NCI-H748 treated with DMSO at 0.1 percent for 48 hours (cell line): ENCODE results near the gene PKMYT1.
"Not testable (repeated sequence)": the region's sequence is repeated elsewhere in the genome, so short reads cannot be mapped to it uniquely, and the experiment has no call there.

ENCODE experiments used
- DNase-seq: peaks from one replicate; lab custom pipeline; 2025; lab: John Stamatoyannopoulos, UW

PKMYT1 gene

DNA sequence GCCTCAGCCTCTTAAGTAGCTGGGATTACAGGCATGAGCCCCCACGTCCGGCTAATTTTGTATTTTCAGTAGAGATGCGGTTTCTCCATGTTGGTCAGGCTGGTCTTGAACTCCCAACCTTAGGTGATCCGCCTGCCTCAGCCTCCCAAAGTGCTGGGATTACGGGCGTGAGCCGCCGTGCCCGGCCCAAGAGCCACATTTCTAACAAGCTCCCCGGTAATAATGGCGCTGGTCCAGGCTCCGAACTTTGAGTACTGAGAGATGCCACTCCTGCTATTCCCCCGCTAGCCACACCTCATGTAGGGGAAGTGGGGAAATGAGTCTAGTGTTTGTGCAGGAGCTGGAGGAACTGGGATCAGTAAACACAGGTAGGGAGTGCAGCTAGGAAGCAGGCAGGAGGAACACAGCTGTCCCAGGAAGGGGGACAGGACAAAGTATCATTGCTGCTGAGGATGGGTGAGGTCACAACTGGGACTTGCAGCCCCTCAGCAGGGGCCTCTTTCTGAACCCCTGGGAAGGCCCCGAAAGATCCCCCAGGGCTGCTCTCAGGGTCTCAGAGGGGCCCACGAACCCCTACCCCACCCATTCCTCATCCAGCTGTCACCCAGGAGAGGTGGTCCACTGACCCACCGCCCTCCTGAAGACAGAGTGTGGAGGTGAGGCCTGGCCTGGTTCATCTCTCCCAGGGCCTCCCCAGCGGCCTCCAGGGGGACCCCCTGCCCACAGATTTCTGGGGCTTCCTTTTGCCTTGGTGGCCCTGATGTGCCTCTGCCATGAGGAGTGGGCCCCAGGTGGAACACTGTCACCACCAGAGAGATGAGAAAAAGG, 19.8 kb downstream of the PKMYT1 start:
- DNase-seq = no peak

- no peak for DNase-seq
These were observed 21.0 kb downstream of the PKMYT1 start for GRCh38 chr16:2959206-2959605.

DNA sequence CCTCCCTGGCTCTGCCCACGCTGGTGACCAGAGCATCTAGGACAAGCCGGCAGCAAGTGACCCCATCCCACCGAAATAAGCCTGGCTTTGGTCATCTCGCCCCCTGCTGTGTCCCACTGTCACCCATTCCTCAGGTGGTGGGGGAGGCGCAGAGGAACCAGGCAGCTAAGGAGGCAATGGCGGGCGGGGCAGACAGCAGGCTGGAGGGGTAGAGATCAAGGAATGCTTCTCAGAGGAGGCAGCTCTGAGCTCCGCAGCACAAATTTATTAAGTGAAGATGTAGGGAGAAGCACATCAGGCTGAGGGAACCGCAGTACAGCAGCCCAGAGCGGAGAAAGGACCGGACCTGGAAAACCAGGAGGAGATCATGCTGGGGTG, 23.7 kb downstream of the PKMYT1 start:
- no peak for DNase-seq

- DNase-seq = no peak
These were observed 24.3 kb downstream of the PKMYT1 start for GRCh38 chr16:2955779-2956578.

GRCh38 chr16:2955438-2955778, 24.8 kb downstream of the PKMYT1 start:
- DNase-seq = no peak

- DNase-seq = no peak
These were observed 25.4 kb downstream of the PKMYT1 start for GRCh38 chr16:2954656-2955381.

DNA sequence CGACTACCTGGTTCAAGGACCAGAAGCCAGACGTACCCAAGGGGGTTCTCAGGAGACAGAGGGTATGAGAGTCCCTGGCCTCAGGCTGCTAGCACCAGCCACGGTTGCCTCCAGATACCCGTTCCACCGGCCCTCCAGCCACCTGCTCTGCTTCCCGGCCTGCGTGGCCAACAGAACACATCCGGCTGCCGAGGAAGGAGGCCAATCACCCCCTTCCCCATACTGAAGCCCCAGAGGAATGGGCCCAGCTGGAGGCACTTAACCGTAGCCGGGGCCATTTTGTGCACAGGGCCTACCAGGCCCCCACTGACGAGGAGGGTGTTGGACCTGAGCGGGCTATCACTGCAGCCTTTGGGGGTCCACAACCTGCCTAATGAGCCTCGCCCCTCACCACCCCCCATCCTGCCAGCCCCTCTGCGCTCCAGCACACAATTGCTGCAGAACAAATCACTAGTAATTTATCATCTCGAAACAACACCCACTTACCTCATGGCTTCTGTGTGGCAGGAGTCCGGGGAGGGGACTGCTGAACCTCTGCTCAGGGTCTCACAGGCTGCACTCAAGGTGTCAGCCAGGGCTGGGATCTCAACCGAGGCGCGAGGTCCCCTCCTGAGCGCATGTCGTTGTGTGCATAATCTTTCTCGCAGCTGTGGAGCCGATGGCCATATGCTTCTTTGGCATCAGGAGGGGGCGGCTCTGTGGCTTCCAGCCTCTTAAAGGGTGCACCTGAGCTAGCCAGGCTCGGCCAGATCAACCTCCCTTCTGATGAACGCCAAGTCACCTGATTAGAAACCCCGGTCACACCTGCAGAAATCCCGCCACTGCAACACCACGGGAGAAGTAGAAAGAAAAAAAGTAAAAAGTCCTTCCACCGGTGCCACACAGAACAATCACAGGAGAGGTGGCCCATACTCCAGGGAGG, 26.3 kb downstream of the PKMYT1 start:
- no peak for DNase-seq

DNA sequence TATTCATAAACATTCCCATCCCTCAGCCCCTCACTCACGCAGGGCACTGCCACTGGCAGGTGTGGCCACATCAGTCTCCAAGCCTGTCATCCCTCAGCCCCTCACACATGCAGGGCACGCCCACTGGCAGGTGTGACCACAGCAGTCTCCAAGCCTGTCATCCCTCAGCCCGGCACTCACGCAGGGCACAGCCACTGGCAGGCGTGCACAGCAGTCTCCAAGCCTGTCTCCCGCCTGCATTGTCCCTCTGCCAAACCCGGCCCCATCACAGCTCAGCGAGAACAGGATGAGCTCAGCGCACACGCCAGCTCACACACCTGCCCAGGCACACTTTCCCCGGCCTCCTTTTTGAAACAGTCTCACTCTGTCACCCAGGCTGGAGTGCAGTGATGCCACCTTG, 27.6 kb downstream of the PKMYT1 start:
- peak; percentile 15 for DNase-seq

DNA sequence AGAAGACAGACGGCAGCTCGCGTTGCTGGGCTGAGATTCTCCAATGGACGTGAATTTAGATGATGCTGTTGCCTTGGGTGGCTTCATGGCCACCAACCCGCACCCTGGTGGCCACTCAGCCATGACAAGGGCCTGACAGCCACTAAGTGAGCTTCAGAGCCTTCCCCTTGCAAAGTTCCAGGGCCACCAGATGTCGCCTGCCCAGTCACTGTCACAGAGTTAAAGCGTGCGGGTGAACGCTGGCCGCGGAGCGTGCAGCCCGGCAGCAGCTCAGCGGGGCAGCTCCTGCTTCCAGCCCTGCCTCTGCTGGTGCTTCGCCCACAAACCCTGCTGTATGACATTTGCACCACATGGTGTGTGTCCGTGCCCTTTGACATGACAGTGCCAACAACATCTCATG, 29.5 kb downstream of the PKMYT1 start:
- DNase-seq = no peak

DNA sequence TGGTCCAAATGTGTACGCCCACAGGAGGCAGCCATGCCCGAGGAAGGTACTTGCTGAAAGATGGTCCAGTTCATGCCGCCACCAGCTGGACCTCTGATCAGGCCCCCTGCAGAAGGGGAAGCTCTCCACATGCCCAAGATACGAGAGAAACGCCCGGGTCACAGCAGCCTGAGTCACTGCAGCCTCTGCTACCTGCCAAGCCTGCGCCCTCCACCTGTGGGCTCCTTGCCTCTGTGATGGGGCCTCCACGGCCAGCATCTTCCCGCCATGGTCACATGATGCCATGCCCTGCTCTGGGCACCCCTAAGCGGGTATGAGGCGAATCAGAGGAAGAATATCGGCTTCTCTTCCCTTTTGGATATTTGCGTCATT, 29.9 kb downstream of the PKMYT1 start:
- DNase-seq = no peak

GRCh38 chr16:2949705-2950352, 30.4 kb downstream of the PKMYT1 start:
- DNase-seq = no peak

DNA sequence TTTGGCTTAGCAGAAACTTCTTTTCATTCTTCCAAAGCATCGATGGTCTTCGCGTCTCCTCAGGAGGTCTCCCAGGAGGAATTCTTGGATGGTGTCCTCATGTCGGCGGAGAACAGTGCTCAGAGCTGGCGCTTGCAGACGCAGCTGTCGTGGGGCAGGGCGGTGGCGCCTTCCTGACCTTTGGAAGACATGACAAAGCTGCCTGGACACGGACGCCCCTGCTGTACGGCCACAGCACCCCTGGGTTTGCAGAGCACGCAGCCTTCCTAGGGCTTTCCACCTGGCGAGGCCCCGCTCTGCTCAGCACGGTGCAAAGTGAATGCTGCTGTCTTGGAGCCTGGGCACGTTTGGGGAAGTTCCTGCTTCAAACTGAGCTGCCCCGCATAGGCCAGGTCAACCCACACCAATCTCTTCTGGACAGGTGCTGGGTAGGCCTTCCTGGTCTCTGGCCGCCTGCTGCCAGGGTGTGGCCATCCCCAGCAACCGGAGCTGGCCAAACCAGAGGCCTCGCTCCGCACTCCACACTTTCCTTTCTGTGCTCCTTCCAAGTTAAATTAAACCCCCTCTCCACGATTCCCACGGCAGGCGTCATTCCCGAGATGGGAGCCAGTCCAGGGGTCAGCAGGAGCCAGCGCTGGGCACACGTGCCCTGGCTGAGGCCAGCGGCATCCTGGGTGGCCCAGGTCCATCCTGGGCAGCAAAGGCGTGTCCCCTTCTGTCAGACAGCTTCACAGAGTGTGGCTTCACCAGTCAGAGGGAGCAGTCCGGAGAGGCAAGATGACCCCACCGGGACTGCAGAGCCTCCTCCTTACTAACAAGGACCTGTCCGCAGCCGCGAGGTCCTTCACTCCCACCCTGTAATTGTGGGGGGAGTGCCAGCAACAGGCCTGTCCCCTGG, 31.2 kb downstream of the PKMYT1 start:
- DNase-seq = no peak

- DNase-seq = no peak
These were observed 33.6 kb downstream of the PKMYT1 start for GRCh38 chr16:2946649-2947048.

DNA sequence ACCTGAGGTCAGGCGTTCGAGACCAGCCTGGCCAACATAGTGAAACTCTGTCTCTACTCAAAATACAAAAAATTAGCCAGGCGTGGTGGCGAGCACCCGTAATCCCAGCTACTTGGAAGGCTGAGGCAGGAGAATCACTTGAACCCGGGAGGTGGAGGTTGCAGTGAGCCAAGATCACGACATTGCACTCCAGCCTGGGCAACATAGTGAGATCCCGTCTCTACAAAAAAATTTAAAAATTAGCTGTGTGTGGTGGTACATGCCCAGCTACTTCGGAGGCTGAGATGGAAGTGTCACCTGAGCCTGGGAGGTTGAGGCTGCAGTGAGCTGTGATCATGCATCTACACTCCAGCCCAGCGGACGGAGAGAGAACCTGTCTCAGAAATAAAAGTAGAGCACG, 36.5 kb downstream of the PKMYT1 start:
- not testable (repeated sequence) for DNase-seq

GRCh38 chr16:2942045-2942444, 38.2 kb downstream of the PKMYT1 start:
- DNase-seq = no peak

GRCh38 chr16:2939968-2940367, 40.3 kb downstream of the PKMYT1 start:
- no peak for DNase-seq

- no peak for DNase-seq
These were observed 42.0 kb downstream of the PKMYT1 start for GRCh38 chr16:2938206-2938605.

DNA sequence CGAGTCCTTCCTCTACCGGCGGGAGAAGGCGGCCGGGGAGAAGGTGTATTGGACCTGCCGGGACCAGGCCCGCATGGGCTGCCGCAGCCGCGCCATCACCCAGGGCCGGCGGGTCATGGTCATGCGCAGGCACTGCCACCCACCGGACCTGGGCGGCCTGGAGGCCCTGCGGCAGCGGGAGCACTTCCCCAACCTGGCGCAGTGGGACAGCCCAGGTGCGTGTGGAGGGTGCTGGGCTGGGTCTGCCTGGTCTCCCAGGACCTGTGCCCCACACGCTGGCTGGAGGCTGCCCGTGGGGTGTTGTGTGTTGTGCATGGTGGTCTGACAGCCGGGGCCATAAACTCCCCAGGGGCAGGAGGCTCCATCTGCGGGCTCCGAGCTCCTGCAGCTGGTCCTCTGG, 43.1 kb downstream of the PKMYT1 start:
- no peak for DNase-seq

DNA sequence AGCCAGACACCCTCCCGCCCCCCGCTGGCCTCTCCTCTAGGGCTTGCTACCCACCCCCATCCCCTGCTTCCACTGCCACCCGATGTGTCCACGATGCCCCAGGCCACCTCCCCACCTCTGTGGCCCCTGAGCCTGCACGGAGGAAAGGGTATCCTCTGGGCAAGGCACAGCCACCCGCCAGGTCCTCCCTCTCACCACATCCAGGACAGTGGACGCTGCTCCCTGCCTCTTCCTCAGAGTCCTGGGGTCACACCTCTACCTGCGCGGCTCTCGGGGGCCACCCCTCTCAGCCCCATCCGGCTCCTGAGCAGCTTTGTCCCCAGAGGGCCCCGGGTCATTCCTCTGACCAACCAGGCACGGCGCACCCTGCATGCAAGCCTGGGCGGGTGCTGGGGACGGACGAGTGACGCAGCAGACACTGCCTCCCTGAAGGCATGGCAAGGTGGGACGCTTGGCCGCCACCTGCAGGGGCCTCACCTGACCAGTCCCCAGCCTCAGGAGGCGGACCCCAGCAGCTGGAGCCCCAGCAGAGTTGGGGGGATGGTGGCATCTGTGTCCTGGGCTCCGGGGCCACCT, 43.7 kb downstream of the PKMYT1 start:
- DNase-seq = no peak

GRCh38 chr16:2934450-2934849, 45.8 kb downstream of the PKMYT1 start:
- DNase-seq = no peak
